ENCODE data around the gene SOX2.

The SOX2 gene

GRCh38 chr3:181711325-181712135 is at the start of gene SOX2:
Gene SOX2 (plus strand): TSS chr3:181711925. CDS start chr3:181712361, 436 bp downstream.
- DNase-seq (ENCODE audit: low spot score in 2 of 2) (no peak), ATAC-seq (replicated peaks; ENCODE audit: extremely low read depth, poor library complexity, severe bottlenecking) (peak; percentile 40)
- H3K9me3 Mint-ChIP-seq: no peaks in the 10 kb centered on the region
- peaks cover 3% of the 10 kb centered on the region for H3K36me3 Mint-ChIP-seq (ENCODE audit: insufficient read depth)
- H3K4me1 Mint-ChIP-seq: peaks cover 5% of the 10 kb centered on the region
- no peak within 1 kb of the TSS for H3K27ac Mint-ChIP-seq (ENCODE audit: low read depth)
- H3K4me3 Mint-ChIP-seq: no peak within 1 kb of the TSS
- peaks cover 59% of the 10 kb centered on the region for H3K27me3 Mint-ChIP-seq

- peaks cover 9% of the 10 kb centered on the region for H3K9me3 Mint-ChIP-seq
- H3K4me1 Mint-ChIP-seq: no peaks in the 10 kb centered on the region
- no peak overlapping the region for H3K4me3 Mint-ChIP-seq
- H3K27ac Mint-ChIP-seq (ENCODE audit: low read depth): no peak overlapping the region
- DNase-seq (ENCODE audit: low spot score in 2 of 2) (no peak), ATAC-seq (replicated peaks; ENCODE audit: extremely low read depth, poor library complexity, severe bottlenecking) (no peak)
- H3K27me3 Mint-ChIP-seq: peaks cover 12% of the 10 kb centered on the region
- H3K36me3 Mint-ChIP-seq (ENCODE audit: insufficient read depth): no peaks in the 10 kb centered on the region
Measured at GRCh38 chr3:181683563-181683962, 28.2 kb upstream of the SOX2 start.

- H3K36me3 Mint-ChIP-seq (ENCODE audit: insufficient read depth): no peaks in the 10 kb centered on the region
- H3K9me3 Mint-ChIP-seq: peaks cover 15% of the 10 kb centered on the region
- no peak overlapping the region for H3K4me3 Mint-ChIP-seq
- no peak overlapping the region for H3K27ac Mint-ChIP-seq (ENCODE audit: low read depth)
- ATAC-seq (replicated peaks; ENCODE audit: extremely low read depth, poor library complexity, severe bottlenecking) (no peak), DNase-seq (ENCODE audit: low spot score in 2 of 2) (no peak)
- no peaks in the 10 kb centered on the region for H3K4me1 Mint-ChIP-seq
- H3K27me3 Mint-ChIP-seq: peaks cover 25% of the 10 kb centered on the region
Measured at GRCh38 chr3:181687190-181687589, 24.5 kb upstream of the SOX2 start.

GRCh38 chr3:181687731-181688130 is 24.0 kb upstream of the SOX2 start:
- no peaks in the 10 kb centered on the region for H3K36me3 Mint-ChIP-seq (ENCODE audit: insufficient read depth)
- peaks cover 15% of the 10 kb centered on the region for H3K9me3 Mint-ChIP-seq
- peaks cover 25% of the 10 kb centered on the region for H3K27me3 Mint-ChIP-seq

GRCh38 chr3:181689546-181689945 is 22.2 kb upstream of the SOX2 start:
- H3K36me3 Mint-ChIP-seq (ENCODE audit: insufficient read depth): no peaks in the 10 kb centered on the region
- no peak overlapping the region for H3K27ac Mint-ChIP-seq (ENCODE audit: low read depth)
- ATAC-seq (replicated peaks; ENCODE audit: extremely low read depth, poor library complexity, severe bottlenecking) (no peak), DNase-seq (ENCODE audit: low spot score in 2 of 2) (no peak)
- H3K27me3 Mint-ChIP-seq: peaks cover 17% of the 10 kb centered on the region
- no peak overlapping the region for H3K4me3 Mint-ChIP-seq
- no peaks in the 10 kb centered on the region for H3K4me1 Mint-ChIP-seq
- H3K9me3 Mint-ChIP-seq: peaks cover 8% of the 10 kb centered on the region

More at GRCh38 chr3:181687731-181688130, 24.0 kb upstream of the SOX2 start:
- Mint-ChIP-seq H3K4me1 (no peaks in the 10 kb centered on the region), H3K4me3 (no peak overlapping the region), H3K27ac (ENCODE audit: low read depth) (no peak overlapping the region)
- DNase-seq (ENCODE audit: low spot score in 2 of 2) (no peak), ATAC-seq (replicated peaks; ENCODE audit: extremely low read depth, poor library complexity, severe bottlenecking) (no peak)

- Mint-ChIP-seq H3K27ac (ENCODE audit: low read depth) (no peak overlapping the region), H3K36me3 (ENCODE audit: insufficient read depth) (peaks cover 2% of the 10 kb centered on the region), H3K27me3 (peaks cover 24% of the 10 kb centered on the region), H3K4me3 (no peak overlapping the region), H3K9me3 (peaks cover 6% of the 10 kb centered on the region), H3K4me1 (no peaks in the 10 kb centered on the region)
- ATAC-seq (replicated peaks; ENCODE audit: extremely low read depth, poor library complexity, severe bottlenecking) (no peak), DNase-seq (ENCODE audit: low spot score in 2 of 2) (no peak)
Measured at GRCh38 chr3:181690769-181691168, 21.0 kb upstream of the SOX2 start.

GRCh38 chr3:181691901-181692300 is 19.8 kb upstream of the SOX2 start:
- H3K4me1 Mint-ChIP-seq: no peaks in the 10 kb centered on the region
- no peak overlapping the region for H3K27ac Mint-ChIP-seq (ENCODE audit: low read depth)
- no peak overlapping the region for H3K4me3 Mint-ChIP-seq
- H3K27me3 Mint-ChIP-seq: peaks cover 36% of the 10 kb centered on the region
- peaks cover 6% of the 10 kb centered on the region for H3K9me3 Mint-ChIP-seq
- ATAC-seq (replicated peaks; ENCODE audit: extremely low read depth, poor library complexity, severe bottlenecking) (no peak), DNase-seq (ENCODE audit: low spot score in 2 of 2) (no peak)
- H3K36me3 Mint-ChIP-seq (ENCODE audit: insufficient read depth): peaks cover 4% of the 10 kb centered on the region

GRCh38 chr3:181692311-181693145 is 19.2 kb upstream of the SOX2 start:
- H3K27me3 Mint-ChIP-seq: peaks cover 42% of the 10 kb centered on the region
- no peak overlapping the region for H3K27ac Mint-ChIP-seq (ENCODE audit: low read depth)
- peaks cover 4% of the 10 kb centered on the region for H3K36me3 Mint-ChIP-seq (ENCODE audit: insufficient read depth)
- H3K4me1 Mint-ChIP-seq: no peaks in the 10 kb centered on the region
- ATAC-seq (replicated peaks; ENCODE audit: extremely low read depth, poor library complexity, severe bottlenecking) (no peak), DNase-seq (ENCODE audit: low spot score in 2 of 2) (no peak)
- H3K9me3 Mint-ChIP-seq: peaks cover 6% of the 10 kb centered on the region
- H3K4me3 Mint-ChIP-seq: no peak overlapping the region

GRCh38 chr3:181693280-181693679 is 18.4 kb upstream of the SOX2 start:
- H3K27ac Mint-ChIP-seq (ENCODE audit: low read depth): no peak overlapping the region
- ATAC-seq (replicated peaks; ENCODE audit: extremely low read depth, poor library complexity, severe bottlenecking) (no peak), DNase-seq (ENCODE audit: low spot score in 2 of 2) (no peak)
- H3K9me3 Mint-ChIP-seq: peaks cover 6% of the 10 kb centered on the region
- peaks cover 4% of the 10 kb centered on the region for H3K36me3 Mint-ChIP-seq (ENCODE audit: insufficient read depth)
- no peaks in the 10 kb centered on the region for H3K4me1 Mint-ChIP-seq
- H3K4me3 Mint-ChIP-seq: no peak overlapping the region
- peaks cover 50% of the 10 kb centered on the region for H3K27me3 Mint-ChIP-seq

- Mint-ChIP-seq H3K36me3 (ENCODE audit: insufficient read depth) (peaks cover 7% of the 10 kb centered on the region), H3K9me3 (peaks cover 6% of the 10 kb centered on the region), H3K27me3 (peaks cover 66% of the 10 kb centered on the region), H3K4me1 (peaks cover under 1% of the 10 kb centered on the region), H3K27ac (ENCODE audit: low read depth) (no peak overlapping the region), H3K4me3 (no peak overlapping the region)
- DNase-seq (ENCODE audit: low spot score in 2 of 2) (no peak), ATAC-seq (replicated peaks; ENCODE audit: extremely low read depth, poor library complexity, severe bottlenecking) (no peak)
Measured at GRCh38 chr3:181694805-181695660, 16.7 kb upstream of the SOX2 start.

GRCh38 chr3:181695661-181696491 is 15.8 kb upstream of the SOX2 start:
- Mint-ChIP-seq H3K4me3 (no peak overlapping the region), H3K27me3 (peaks cover 66% of the 10 kb centered on the region), H3K4me1 (peaks cover 9% of the 10 kb centered on the region), H3K36me3 (ENCODE audit: insufficient read depth) (peaks cover 7% of the 10 kb centered on the region), H3K9me3 (no peaks in the 10 kb centered on the region), H3K27ac (ENCODE audit: low read depth) (no peak overlapping the region)
- DNase-seq (ENCODE audit: low spot score in 2 of 2) (no peak), ATAC-seq (replicated peaks; ENCODE audit: extremely low read depth, poor library complexity, severe bottlenecking) (no peak)

Data from central memory CD8-positive, alpha-beta T cell (primary cell).